Endothelial cell of umbilical vein (primary cell): ENCODE results near the gene AGAP3.

Experiments
- CTCF ChIP-seq, 2 donors: IDR thresholded peaks; 1 replicate in 1 of 2; 2 replicates in 1 of 2; pipeline ENCODE4 v1.5.1; 2011; ENCODE audit warnings: low read length in 2 of 2, mild to moderate bottlenecking in 2 of 2, moderate library complexity in 2 of 2, control low read depth in 1 of 2, inconsistent platforms in 1 of 2, low read depth in 1 of 2; ENCODE audit not compliant: insufficient read depth in 1 of 2; ENCODE audit errors: extremely low read depth in 1 of 2
- EZH2 ChIP-seq: IDR thresholded peaks from 2 replicates; pipeline ENCODE4 v1.6.1; 2012; ENCODE audit warnings: borderline replicate concordance, low read depth, mild to moderate bottlenecking, moderate library complexity, low read length, inconsistent platforms; ENCODE audit not compliant: severe bottlenecking
- FOS ChIP-seq: IDR thresholded peaks from 2 replicates; pipeline ENCODE4 v1.6.1; 2011; ENCODE audit warnings: mild to moderate bottlenecking, low read length, moderate library complexity, borderline replicate concordance; ENCODE audit not compliant: insufficient read depth
- GATA2 ChIP-seq: IDR thresholded peaks from 2 replicates; pipeline ENCODE4 v1.7.0; 2011; ENCODE audit warnings: low read depth, mild to moderate bottlenecking, moderate library complexity, mixed read lengths, low read length; ENCODE audit not compliant: insufficient read length, insufficient read depth
- JUN ChIP-seq: IDR thresholded peaks from 2 replicates; pipeline ENCODE4 v1.6.1; 2011; ENCODE audit warnings: borderline replicate concordance, low read depth; ENCODE audit not compliant: insufficient read length, insufficient read depth
- MAX ChIP-seq: IDR thresholded peaks from 2 replicates; pipeline ENCODE4 v1.6.1; 2011; ENCODE audit not compliant: insufficient read depth, insufficient read length
- MYC ChIP-seq: IDR thresholded peaks from one replicate; pipeline ENCODE4 v1.6.1; 2011; ENCODE audit warnings: mild to moderate bottlenecking, low read depth, low read length
- POLR2A ChIP-seq: IDR thresholded peaks from 2 replicates; pipeline ENCODE4 v1.6.1; 2012; ENCODE audit warnings: low read depth, mild to moderate bottlenecking, control low read depth, low read length

- TF ChIP-seq CTCF (IDR thresholded peaks at IDR 0.05; ENCODE audit: extremely low read depth in 1 of 2, insufficient read depth in 1 of 2, low read depth in 1 of 2, low read length in 2 of 2) (no peak), FOS (no peak), POLR2A (no peak), MYC (no peak), JUN (no peak), EZH2 (no peak), MAX (no peak), GATA2 (no peak)
Observed at GRCh38 chr7:151133266-151133985, 47.2 kb downstream of the AGAP3 start.
